ENCODE measurements around the gene MTA3.

The MTA3 gene

DNA sequence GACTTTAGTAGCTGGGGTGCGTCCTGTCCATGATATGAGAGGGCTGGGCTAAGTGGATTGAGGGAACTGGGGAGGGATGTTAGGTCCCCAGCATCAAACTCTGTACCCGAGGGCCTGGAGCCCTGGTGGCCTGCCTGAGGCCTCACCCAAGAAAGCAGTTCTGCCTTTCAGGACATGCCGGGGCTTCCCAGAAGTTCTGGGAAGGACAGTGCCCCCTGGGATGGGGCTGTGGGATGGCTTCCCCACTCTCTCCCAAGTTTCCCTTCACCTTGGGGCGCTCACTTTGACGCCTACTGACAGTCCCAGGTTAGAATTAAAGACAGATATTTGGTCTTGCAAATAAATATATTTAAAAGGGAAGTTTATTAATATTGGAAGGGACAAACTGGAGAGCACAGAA lies 193.7 kb downstream of the MTA3 start:
- TF ChIP-seq CTCF (IDR thresholded peaks at IDR 0.05): no peak
- Histone ChIP-seq H3K4me1 (ENCODE audit: control insufficient read depth in 1 of 2, insufficient read depth in 1 of 2, low read depth in 1 of 2, low read length in 1 of 2) (peaks cover 70 to 72% of the 10 kb centered on the region in 2 experiments), H3K9me3 (no peaks in the 10 kb centered on the region), H3K27ac (peak overlapping the region; percentile 89), H3K4me3 (ENCODE audit: low read depth in 1 of 2, low read length in 1 of 2) (peak overlapping the region; percentile 68 to 76), H3K36me3 (no peaks in the 10 kb centered on the region), H3K27me3 (no peaks in the 10 kb centered on the region)

DNA sequence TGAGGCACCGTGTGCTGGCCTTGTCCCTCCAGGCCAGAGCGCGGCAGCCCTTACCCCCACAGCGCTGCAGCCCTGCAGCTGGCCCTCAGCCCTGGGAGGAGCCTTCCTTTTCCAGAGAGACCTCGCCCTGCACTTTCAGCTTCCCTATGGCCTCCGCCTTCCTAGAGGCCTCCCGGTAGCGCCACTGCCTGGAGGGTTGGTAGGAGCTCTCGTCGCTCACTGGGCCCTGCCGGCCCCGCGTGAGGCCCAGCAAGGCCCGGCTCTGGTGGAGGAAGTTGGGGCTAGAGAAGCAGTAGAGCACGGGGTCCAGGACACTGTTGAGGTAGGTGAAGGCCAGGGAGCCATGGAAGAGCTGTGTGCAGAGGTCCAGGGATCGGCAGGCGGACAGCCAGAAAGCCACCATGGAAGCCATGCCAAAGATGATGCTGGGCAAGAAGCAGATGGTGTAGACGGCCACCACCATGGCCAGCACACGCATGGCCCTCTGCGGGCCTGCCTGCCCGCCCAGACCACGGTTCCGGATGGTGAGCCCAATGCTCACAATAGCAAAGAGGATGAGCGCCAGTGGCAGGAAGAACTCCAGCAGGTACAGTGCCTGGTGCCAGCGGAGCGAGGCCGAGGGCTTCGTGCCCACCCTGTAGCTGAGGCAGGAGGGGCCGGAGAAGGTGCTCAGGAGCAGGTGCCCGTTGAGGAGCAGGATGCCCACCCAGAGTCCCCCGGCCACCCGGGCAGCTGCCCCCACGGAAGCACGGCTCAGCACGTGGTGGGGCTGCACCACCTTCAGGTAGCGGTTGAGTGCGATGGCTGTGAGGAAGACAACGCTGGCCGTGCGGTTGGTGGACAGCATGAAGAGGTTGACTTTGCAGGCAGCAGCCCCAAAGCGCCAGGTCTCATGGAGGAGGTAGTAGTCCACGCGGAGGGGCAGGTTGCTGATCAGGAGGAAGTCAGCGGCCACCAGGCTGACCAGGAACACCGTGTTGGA lies 194.7 kb downstream of the MTA3 start:
- Histone ChIP-seq H3K4me1 (ENCODE audit: control insufficient read depth in 1 of 2, insufficient read depth in 1 of 2, low read depth in 1 of 2, low read length in 1 of 2) (peaks cover 70 to 79% of the 10 kb centered on the region in 2 experiments), H3K27ac (peak overlapping the region; percentile 89), H3K4me3 (ENCODE audit: low read depth in 1 of 2, low read length in 1 of 2) (peak overlapping the region; percentile 68 to 76), H3K27me3 (no peaks in the 10 kb centered on the region), H3K36me3 (no peaks in the 10 kb centered on the region), H3K9me3 (no peaks in the 10 kb centered on the region)
- no peak for TF ChIP-seq CTCF (IDR thresholded peaks at IDR 0.05)

GRCh38 chr2:42764096-42764495 lies 195.7 kb downstream of the MTA3 start, which contains the start of gene OXER1:
OXER1 (minus strand) TSS chr2:42764135; CDS start chr2:42764062, 73 bp downstream.
- Histone ChIP-seq H3K27me3 (no peaks in the 10 kb centered on the region), H3K4me1 (ENCODE audit: control insufficient read depth in 1 of 2, insufficient read depth in 1 of 2, low read depth in 1 of 2, low read length in 1 of 2) (peaks cover 78 to 89% of the 10 kb centered on the region in 2 experiments), H3K27ac (peak within 1 kb of the TSS; percentile 89), H3K4me3 (ENCODE audit: low read depth in 1 of 2, low read length in 1 of 2) (peak within 1 kb of the TSS; percentile 68 to 76), H3K9me3 (no peaks in the 10 kb centered on the region), H3K36me3 (no peaks in the 10 kb centered on the region)
- peak; percentile 26 for TF ChIP-seq CTCF (IDR thresholded peaks at IDR 0.05)

GRCh38 chr2:42764901-42765300 lies 196.5 kb downstream of the MTA3 start:
- Histone ChIP-seq H3K4me1 (ENCODE audit: control insufficient read depth in 1 of 2, insufficient read depth in 1 of 2, low read depth in 1 of 2, low read length in 1 of 2) (peaks cover 83 to 93% of the 10 kb centered on the region in 2 experiments), H3K36me3 (no peaks in the 10 kb centered on the region), H3K9me3 (no peaks in the 10 kb centered on the region), H3K27ac (peak overlapping the region; percentile 89), H3K4me3 (ENCODE audit: low read depth in 1 of 2, low read length in 1 of 2) (peak overlapping the region; percentile 68 to 76), H3K27me3 (no peaks in the 10 kb centered on the region)
- no peak for TF ChIP-seq CTCF (IDR thresholded peaks at IDR 0.05)

- peaks cover 83 to 93% of the 10 kb centered on the region in 2 experiments for H3K4me1 ChIP-seq (ENCODE audit: control insufficient read depth in 1 of 2, insufficient read depth in 1 of 2, low read depth in 1 of 2, low read length in 1 of 2)
- peak overlapping the region; percentile 36 for H3K27ac ChIP-seq
- no peaks in the 10 kb centered on the region for H3K27me3 ChIP-seq
- no peaks in the 10 kb centered on the region for H3K9me3 ChIP-seq
- TF ChIP-seq CTCF (IDR thresholded peaks at IDR 0.05): no peak
- H3K36me3 ChIP-seq: no peaks in the 10 kb centered on the region
- no peak overlapping the region for H3K4me3 ChIP-seq (ENCODE audit: low read depth in 1 of 2, low read length in 1 of 2)
Observed at GRCh38 chr2:42765686-42766085, 197.3 kb downstream of the MTA3 start.
